Renal pelvis (tissue), 4 donors: Measurements from ENCODE around the gene FERMT3. TPM values are rescaled to one million over a fixed set of nuclear protein-coding genes. Genes with fewer than 3 reads are reported as not detected.
"Not testable (repeated sequence)": the region's sequence is repeated elsewhere in the genome, so short reads cannot be mapped to it uniquely, and the experiment has no call there.

Source experiments
- DNase-seq: peaks from one replicate; pipeline ENCODE4 v3.0.0-alpha.2; 2013
- polyA plus RNA-seq, 3 donors: library from polyadenylated mRNA; unstranded; fragments of 120-200 nt; gene quantifications; one replicate each; pipeline ENCODE4 v1.2.1, GENCODE V29; 2013; ENCODE audit not compliant: insufficient read length in 3 of 3

Gene FERMT3
- polyA plus RNA-seq, 3 donors, result 4.7 to 7.5 (median 5.9) TPM

GRCh38 chr11:64232967-64233315, 26.4 kb downstream of the FERMT3 start:
- no peak for DNase-seq

- DNase-seq, result peak; percentile 53
Observed at GRCh38 chr11:64233913-64234586, 27.5 kb downstream of the FERMT3 start, which contains the start of gene VEGFB. Gene VEGFB (plus strand): TSS chr11:64234584. CDS start chr11:64234834, 250 bp downstream.

- peak; percentile 57 for DNase-seq
Observed at GRCh38 chr11:64234647-64235379, 28.3 kb downstream of the FERMT3 start.

GRCh38 chr11:64235437-64236161, 29.1 kb downstream of the FERMT3 start:
- DNase-seq, result no peak

- no peak for DNase-seq
Observed at GRCh38 chr11:64237484-64237951, 31.0 kb downstream of the FERMT3 start.

- DNase-seq, result no peak
Observed at GRCh38 chr11:64238076-64238475, 31.6 kb downstream of the FERMT3 start.

- DNase-seq, result no peak
Observed at GRCh38 chr11:64238999-64239398, 32.5 kb downstream of the FERMT3 start.

- no peak for DNase-seq
Observed at GRCh38 chr11:64239662-64240434, 33.3 kb downstream of the FERMT3 start.

- DNase-seq, result peak; percentile 96
Observed at GRCh38 chr11:64240435-64241240, 34.1 kb downstream of the FERMT3 start, which contains the start of gene FKBP2. Gene FKBP2 (plus strand): TSS chr11:64241095. CDS start chr11:64242388, 1,293 bp downstream.

- DNase-seq, result peak; percentile 99
Observed at GRCh38 chr11:64241241-64241490, 34.6 kb downstream of the FERMT3 start.

- no peak for DNase-seq
Observed at GRCh38 chr11:64241491-64242374, 35.2 kb downstream of the FERMT3 start.

- DNase-seq, result no peak
Observed at GRCh38 chr11:64243236-64243854, 36.8 kb downstream of the FERMT3 start.

GRCh38 chr11:64244107-64244506, 37.6 kb downstream of the FERMT3 start:
- DNase-seq, result no peak

- no peak for DNase-seq
Observed at GRCh38 chr11:64244966-64245365, 38.4 kb downstream of the FERMT3 start.

GRCh38 chr11:64245401-64245796, 38.9 kb downstream of the FERMT3 start:
- no peak for DNase-seq

- peak; percentile 52 for DNase-seq
Observed at GRCh38 chr11:64245797-64246620, 39.5 kb downstream of the FERMT3 start.

- DNase-seq, result not testable (repeated sequence)
Observed at GRCh38 chr11:64246621-64246870, 40.0 kb downstream of the FERMT3 start.

GRCh38 chr11:64246871-64247728, 40.6 kb downstream of the FERMT3 start, which contains the start of gene PPP1R14B:
Gene PPP1R14B (minus strand): TSS chr11:64246943. CDS start chr11:64246673, 270 bp downstream.
- DNase-seq, result peak; percentile 83
